Effector memory CD8-positive, alpha-beta T cell (primary cell): ENCODE measurements around the gene CCDC73.
"Not testable (repeated sequence)": the region's sequence is repeated elsewhere in the genome, so short reads cannot be mapped to it uniquely, and the experiment has no call there.

Experiments
- ATAC-seq: fragments of 150-1000 bp; cut with Tn5 transposase; replicated peaks from 2 replicates; pipeline ENCODE4 v1.10.0; 2021; ENCODE audit warnings: mild to moderate bottlenecking, moderate library complexity
- DNase-seq, 3 experiments: peaks; one replicate each; pipeline ENCODE4 v3.0.0; 2021
- H3K27ac Mint-ChIP-seq, 2 donors: one replicate each; pipeline ENCODE4 v1.8.0; 2022; ENCODE audit warnings: mild to moderate bottlenecking in 2 of 2, mixed read lengths in 2 of 2, moderate library complexity in 2 of 2
- H3K27me3 Mint-ChIP-seq, 2 donors: one replicate each; pipeline ENCODE4 v1.8.0; 2022; ENCODE audit warnings: mixed read lengths in 2 of 2
- H3K36me3 Mint-ChIP-seq: one replicate; pipeline ENCODE4 v1.8.0; 2022; ENCODE audit warnings: mild to moderate bottlenecking, moderate library complexity, mixed read lengths; ENCODE audit not compliant: insufficient read depth
- H3K4me1 Mint-ChIP-seq, 2 donors: one replicate each; pipeline ENCODE4 v1.8.0; 2022; ENCODE audit warnings: low read depth in 2 of 2, mixed read lengths in 2 of 2
- H3K4me3 Mint-ChIP-seq, 2 donors: one replicate each; pipeline ENCODE4 v1.8.0; 2022; ENCODE audit warnings: mild to moderate bottlenecking in 2 of 2, mixed read lengths in 2 of 2, moderate library complexity in 2 of 2
- H3K9me3 Mint-ChIP-seq, 2 donors: one replicate each; pipeline ENCODE4 v1.8.0; 2022; ENCODE audit warnings: mixed read lengths in 2 of 2

CCDC73 gene

GRCh38 chr11:32826113-32826512 is 31.7 kb upstream of the CCDC73 start:
- DNase-seq, result no peak
- Mint-ChIP-seq H3K27me3 (peaks cover 34 to 36% of the 10 kb centered on the region in 2 donors), H3K36me3 (no peaks in the 10 kb centered on the region), H3K9me3 (no peaks in the 10 kb centered on the region), H3K4me1 (peaks cover 7 to 12% of the 10 kb centered on the region in 2 donors), H3K4me3 (no peak overlapping the region), H3K27ac (no peak overlapping the region)
- ATAC-seq, result no peak

- H3K27ac Mint-ChIP-seq, H3K4me1 Mint-ChIP-seq, H3K9me3 Mint-ChIP-seq, H3K4me3 Mint-ChIP-seq, DNase-seq, ATAC-seq, H3K36me3 Mint-ChIP-seq: not testable (repeated sequence)
- H3K27me3 Mint-ChIP-seq, result peaks cover 17 to 20% of the 10 kb centered on the region in 2 donors
These were observed 29.2 kb upstream of the CCDC73 start for GRCh38 chr11:32823617-32824016.

- no peaks in the 10 kb centered on the region for H3K36me3 Mint-ChIP-seq
These were observed 27.6 kb upstream of the CCDC73 start for GRCh38 chr11:32821917-32822560.

GRCh38 chr11:32821517-32821916 is 27.1 kb upstream of the CCDC73 start:
- Mint-ChIP-seq H3K27ac (no peak overlapping the region), H3K4me1 (peaks cover 0 to 5% of the 10 kb centered on the region in 2 donors), H3K9me3 (no peaks in the 10 kb centered on the region), H3K36me3 (no peaks in the 10 kb centered on the region), H3K27me3 (peaks cover 9% of the 10 kb centered on the region in 2 donors), H3K4me3 (no peak overlapping the region)
- DNase-seq, result no peak
- ATAC-seq, result no peak

More at GRCh38 chr11:32821917-32822560, 27.6 kb upstream of the CCDC73 start:
- no peak for ATAC-seq
- Mint-ChIP-seq H3K9me3 (no peaks in the 10 kb centered on the region), H3K27me3 (peaks cover 9 to 11% of the 10 kb centered on the region in 2 donors), H3K4me3 (no peak overlapping the region), H3K27ac (no peak overlapping the region), H3K4me1 (peaks cover 0 to 5% of the 10 kb centered on the region in 2 donors)
- no peak for DNase-seq

GRCh38 chr11:32820497-32820896 is 26.0 kb upstream of the CCDC73 start:
- Mint-ChIP-seq H3K4me1 (peaks cover 0 to 5% of the 10 kb centered on the region in 2 donors), H3K27ac (no peak overlapping the region)

GRCh38 chr11:32819187-32819586 is 24.7 kb upstream of the CCDC73 start:
- H3K36me3 Mint-ChIP-seq, result no peaks in the 10 kb centered on the region
- peaks cover 0 to 5% of the 10 kb centered on the region in 2 donors for H3K4me1 Mint-ChIP-seq
- peaks cover 9% of the 10 kb centered on the region in 2 donors for H3K27me3 Mint-ChIP-seq
- no peak overlapping the region for H3K4me3 Mint-ChIP-seq
- H3K27ac Mint-ChIP-seq, result no peak overlapping the region
- DNase-seq (no peak), ATAC-seq (no peak)
- H3K9me3 Mint-ChIP-seq, result no peaks in the 10 kb centered on the region

More at GRCh38 chr11:32820497-32820896, 26.0 kb upstream of the CCDC73 start:
- H3K27me3 Mint-ChIP-seq, result peaks cover 9% of the 10 kb centered on the region in 2 donors
- H3K4me3 Mint-ChIP-seq, result no peak overlapping the region
- no peaks in the 10 kb centered on the region for H3K36me3 Mint-ChIP-seq
- ATAC-seq (no peak), DNase-seq (no peak)
- H3K9me3 Mint-ChIP-seq, result no peaks in the 10 kb centered on the region

GRCh38 chr11:32817852-32818183 is 23.4 kb upstream of the CCDC73 start:
- no peak overlapping the region for H3K27ac Mint-ChIP-seq
- H3K4me3 Mint-ChIP-seq, result no peak overlapping the region
- no peak for ATAC-seq
- H3K27me3 Mint-ChIP-seq, result peaks cover 9% of the 10 kb centered on the region in 2 donors
- no peak for DNase-seq
- H3K4me1 Mint-ChIP-seq, result peaks cover 0 to 5% of the 10 kb centered on the region in 2 donors
- no peaks in the 10 kb centered on the region for H3K36me3 Mint-ChIP-seq
- no peaks in the 10 kb centered on the region for H3K9me3 Mint-ChIP-seq

- Mint-ChIP-seq H3K27me3 (peaks cover 6 to 8% of the 10 kb centered on the region in 2 donors), H3K4me1 (peaks cover 0 to 5% of the 10 kb centered on the region in 2 donors), H3K4me3 (no peak overlapping the region), H3K9me3 (no peaks in the 10 kb centered on the region), H3K27ac (no peak overlapping the region), H3K36me3 (no peaks in the 10 kb centered on the region)
- no peak for DNase-seq
- no peak for ATAC-seq
These were observed 22.9 kb upstream of the CCDC73 start for GRCh38 chr11:32817181-32817851.

GRCh38 chr11:32809313-32809712 is 14.9 kb upstream of the CCDC73 start:
- DNase-seq (peak; percentile 6 to 20 (median 12)), ATAC-seq (peak; percentile 48)
- Mint-ChIP-seq H3K36me3 (no peaks in the 10 kb centered on the region), H3K4me3 (no peak overlapping the region), H3K27ac (no peak overlapping the region), H3K9me3 (no peaks in the 10 kb centered on the region), H3K4me1 (no peaks in the 10 kb centered on the region), H3K27me3 (no peaks in the 10 kb centered on the region)

- no peak overlapping the region for H3K27ac Mint-ChIP-seq
- no peaks in the 10 kb centered on the region for H3K4me1 Mint-ChIP-seq
- H3K9me3 Mint-ChIP-seq, result no peaks in the 10 kb centered on the region
- DNase-seq (no peak), ATAC-seq (no peak)
- no peak overlapping the region for H3K4me3 Mint-ChIP-seq
- no peaks in the 10 kb centered on the region for H3K36me3 Mint-ChIP-seq
- H3K27me3 Mint-ChIP-seq, result peaks cover 8 to 19% of the 10 kb centered on the region in 2 donors
These were observed 2.0 kb upstream of the CCDC73 start for GRCh38 chr11:32796425-32796824.

GRCh38 chr11:32792948-32793475 is 1.4 kb downstream of the CCDC73 start:
- peak; percentile 75 for ATAC-seq
- H3K4me3 Mint-ChIP-seq, result peak overlapping the region in 1 of 2 donors; percentile 50
- H3K4me1 Mint-ChIP-seq, result no peaks in the 10 kb centered on the region
- DNase-seq, result peak; percentile 41 to 63 (median 45)
- H3K27ac Mint-ChIP-seq, result no peak overlapping the region
- H3K27me3 Mint-ChIP-seq, result peaks cover 14 to 29% of the 10 kb centered on the region in 2 donors
- H3K9me3 Mint-ChIP-seq, result no peaks in the 10 kb centered on the region
- H3K36me3 Mint-ChIP-seq, result no peaks in the 10 kb centered on the region

- no peaks in the 10 kb centered on the region for H3K9me3 Mint-ChIP-seq
- H3K27ac Mint-ChIP-seq, result no peak overlapping the region
- ATAC-seq (peak; percentile 12), DNase-seq (no peak)
- H3K27me3 Mint-ChIP-seq, result peaks cover 17 to 33% of the 10 kb centered on the region in 2 donors
- H3K36me3 Mint-ChIP-seq, result no peaks in the 10 kb centered on the region
- H3K4me1 Mint-ChIP-seq, result no peaks in the 10 kb centered on the region
- peak overlapping the region in 1 of 2 donors; percentile 50 for H3K4me3 Mint-ChIP-seq
These were observed 2.1 kb downstream of the CCDC73 start for GRCh38 chr11:32792111-32792947.

GRCh38 chr11:32790916-32791315 is 3.5 kb downstream of the CCDC73 start:
- no peak overlapping the region for H3K27ac Mint-ChIP-seq
- H3K27me3 Mint-ChIP-seq, result peaks cover 17 to 33% of the 10 kb centered on the region in 2 donors
- H3K4me3 Mint-ChIP-seq, result no peak overlapping the region
- DNase-seq (no peak), ATAC-seq (no peak)
- no peaks in the 10 kb centered on the region for H3K9me3 Mint-ChIP-seq
- no peaks in the 10 kb centered on the region for H3K36me3 Mint-ChIP-seq
- H3K4me1 Mint-ChIP-seq, result no peaks in the 10 kb centered on the region
